AML-193 (cell line): ENCODE measurements around the gene PROZ.
"Not testable (repeated sequence)": the region's sequence is repeated elsewhere in the genome, so short reads cannot be mapped to it uniquely, and the experiment has no call there.

Experiments used
- DNase-seq, 2 experiments: peaks; one replicate each; lab custom pipeline; 2025; lab: John Stamatoyannopoulos, UW

The PROZ gene

DNA sequence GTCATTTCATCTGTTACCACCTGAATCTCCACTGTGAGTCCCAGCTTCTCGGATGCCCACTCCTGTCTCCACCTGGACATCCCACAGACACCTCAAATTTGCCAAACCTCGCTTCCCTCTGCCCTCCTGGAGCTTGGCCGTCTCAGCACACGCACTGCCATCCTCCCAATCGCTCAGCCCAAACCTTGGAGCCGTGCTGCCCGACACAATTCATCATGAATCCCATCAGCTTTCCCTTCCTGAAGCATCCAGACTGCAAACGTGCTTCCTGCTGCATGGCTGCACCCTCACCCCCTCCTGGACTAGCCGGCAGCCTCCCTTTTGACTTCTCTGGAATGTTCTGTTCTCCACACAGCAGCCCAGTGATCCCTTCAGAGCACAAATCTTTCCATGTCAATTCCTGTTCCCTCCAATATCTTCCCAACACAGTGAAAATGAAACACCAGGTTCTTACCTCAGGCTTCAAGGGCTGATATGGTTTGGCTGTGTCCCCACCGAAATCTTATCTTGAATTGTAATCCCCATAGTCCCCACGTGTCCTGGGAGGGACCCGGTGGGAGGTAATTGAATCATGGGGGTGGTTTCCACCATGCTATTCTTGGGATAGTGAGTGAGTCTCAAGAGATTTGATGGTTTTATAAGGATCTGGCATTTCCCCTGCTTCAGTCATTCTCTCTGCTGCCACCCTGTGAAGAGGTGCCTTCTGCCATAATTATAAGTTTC is 1.1 kb upstream of the PROZ start:
- no peak for DNase-seq

GRCh38 chr13:113158946-113159345 is 498 bp downstream of the PROZ start:
- no peak for DNase-seq

GRCh38 chr13:113159701-113160100 is 1.3 kb downstream of the PROZ start:
- DNase-seq = no peak

DNA sequence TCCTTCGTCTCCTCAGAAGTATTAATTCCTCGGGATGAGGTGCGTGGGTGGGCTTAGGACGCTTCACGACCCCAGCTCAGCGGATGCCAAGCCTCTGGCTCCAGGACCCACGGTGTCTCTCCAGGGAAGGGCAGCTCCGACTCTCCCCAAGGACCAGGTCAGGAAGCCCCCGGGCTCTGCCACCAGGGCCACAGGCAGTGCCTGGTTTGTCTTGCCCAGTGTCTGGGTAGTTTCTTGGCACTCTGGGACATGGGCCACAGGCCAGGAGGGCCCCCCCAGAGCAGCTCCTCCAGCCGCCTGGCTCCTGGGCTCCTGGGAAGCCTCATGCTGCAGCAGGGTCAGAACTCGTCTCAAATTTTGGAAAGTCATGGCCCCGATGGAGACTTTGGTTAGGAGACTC is 2.5 kb downstream of the PROZ start:
- DNase-seq = no peak

DNA sequence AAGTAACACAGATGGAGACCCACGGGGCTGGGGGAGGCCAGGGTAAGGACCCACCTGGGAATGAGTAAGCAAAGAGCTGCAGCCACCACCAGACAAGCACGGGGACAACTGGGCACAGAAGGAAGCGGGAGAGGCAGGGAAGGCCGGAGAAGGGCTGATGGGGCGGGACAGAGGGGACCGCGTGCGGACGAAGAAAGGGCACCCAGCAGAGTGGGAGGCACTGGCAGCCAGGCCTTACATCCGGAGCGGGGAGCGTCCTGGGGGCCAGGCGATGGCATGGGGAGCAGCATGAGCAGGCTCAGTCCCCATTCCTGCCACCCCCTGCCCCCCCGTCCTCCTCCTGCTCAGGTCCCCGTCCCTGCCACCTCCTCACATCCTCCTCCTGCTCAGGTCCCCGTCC is 3.0 kb downstream of the PROZ start:
- DNase-seq = no peak

GRCh38 chr13:113161975-113162374 is 3.5 kb downstream of the PROZ start:
- DNase-seq = not testable (repeated sequence)

- DNase-seq = no peak
Measured at GRCh38 chr13:113162783-113163685, 4.6 kb downstream of the PROZ start.

- DNase-seq = no peak
Measured at GRCh38 chr13:113164492-113164891, 6.0 kb downstream of the PROZ start.

GRCh38 chr13:113166266-113166665 is 7.8 kb downstream of the PROZ start:
- DNase-seq = no peak

DNA sequence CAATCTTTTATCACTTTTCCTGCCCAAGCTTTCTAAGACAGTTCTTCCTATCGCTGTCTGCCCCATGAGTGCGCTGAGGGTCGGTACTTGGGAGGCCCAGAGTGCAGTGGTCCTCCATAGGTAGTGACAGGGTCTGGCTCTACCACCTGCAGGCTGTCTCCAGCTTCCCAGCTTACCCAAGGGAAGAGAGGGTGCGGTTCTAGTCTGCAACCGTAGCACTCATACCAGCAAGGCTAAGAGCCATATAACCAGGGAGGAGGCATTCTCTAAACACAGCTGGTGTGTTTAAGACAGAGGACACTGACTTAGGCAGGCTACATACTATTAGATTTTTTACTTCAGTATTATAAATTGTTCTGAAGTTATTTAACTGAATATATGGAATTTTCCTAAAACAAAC is 8.2 kb downstream of the PROZ start:
- no peak for DNase-seq

DNA sequence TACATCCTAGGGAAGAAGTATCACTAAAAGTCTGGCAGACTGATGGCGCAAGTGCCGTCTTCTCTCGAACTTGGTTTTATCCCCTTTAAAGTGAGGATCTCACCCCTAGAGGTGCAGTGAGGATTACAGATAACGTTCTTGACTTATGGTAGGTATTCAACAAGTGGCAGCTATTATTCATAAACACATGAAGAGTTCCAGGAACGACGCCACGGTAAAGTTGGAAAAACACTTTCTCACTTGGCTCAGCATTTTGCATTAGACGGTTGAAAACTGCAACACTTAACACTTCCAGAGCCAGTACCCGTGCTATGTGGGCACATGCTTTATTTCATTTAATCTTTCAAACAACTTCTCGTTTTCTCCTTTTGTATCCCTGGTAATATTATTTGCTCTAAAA is 8.7 kb downstream of the PROZ start:
- DNase-seq = no peak

DNA sequence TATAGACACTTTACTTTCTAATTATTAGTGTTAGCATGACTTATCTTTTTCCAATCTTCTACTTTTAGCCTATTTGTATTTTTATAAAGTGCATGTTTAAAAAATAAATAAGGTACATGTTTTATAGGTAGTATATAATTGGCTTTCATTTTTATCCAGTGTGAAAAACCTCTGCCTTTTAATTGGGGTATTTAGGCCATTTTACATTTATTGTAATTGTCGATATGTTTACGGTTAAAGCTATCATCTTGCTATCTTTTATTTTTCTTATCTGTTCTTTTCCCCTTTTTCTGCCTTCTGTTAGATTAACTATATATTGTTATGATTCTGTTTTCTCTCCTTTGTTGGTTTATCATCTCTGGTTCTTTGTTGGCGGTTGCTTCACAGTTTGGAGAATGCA is 9.1 kb downstream of the PROZ start:
- DNase-seq = no peak

DNA sequence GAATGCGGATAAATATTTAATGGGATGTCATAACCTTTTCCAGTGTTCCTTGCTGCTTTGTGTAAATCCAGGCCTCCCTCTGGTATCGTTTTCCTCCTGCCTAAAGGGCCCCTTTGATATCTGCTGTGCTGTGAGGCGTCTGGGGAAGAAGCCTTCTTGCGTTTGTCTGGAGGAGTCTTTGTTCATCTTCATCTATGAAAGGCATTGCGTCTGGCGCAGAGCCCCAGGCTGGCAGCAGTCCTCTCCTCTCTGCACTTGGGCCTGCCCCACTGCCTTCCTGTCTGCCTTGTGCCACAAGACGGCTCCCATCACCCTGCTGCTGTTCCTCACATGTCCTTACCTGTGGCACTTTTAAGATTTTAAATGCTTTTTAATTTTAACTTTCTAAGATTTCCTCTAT is 9.8 kb downstream of the PROZ start:
- no peak for DNase-seq

GRCh38 chr13:113169277-113170272 is 11.1 kb downstream of the PROZ start:
- no peak for DNase-seq

DNA sequence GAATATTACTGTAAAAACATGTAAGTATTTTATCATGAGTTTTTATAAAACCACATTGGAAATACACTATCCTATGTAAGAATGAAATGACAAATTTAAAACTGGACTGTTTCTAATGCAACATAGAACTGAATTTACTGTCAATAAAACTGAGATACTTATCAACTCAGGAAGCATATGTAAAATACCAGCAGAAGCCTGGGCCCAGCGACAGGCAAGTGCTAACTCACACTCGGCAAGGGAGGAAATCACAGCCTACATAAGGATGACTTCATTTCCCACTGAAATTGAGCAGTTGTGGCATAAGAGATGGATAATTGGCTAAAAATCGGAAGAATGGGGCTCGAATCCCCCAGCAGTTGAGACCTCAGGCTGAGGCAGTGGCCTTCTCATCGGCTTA is 12.1 kb downstream of the PROZ start:
- DNase-seq = no peak

GRCh38 chr13:113171250-113172125 is 13.0 kb downstream of the PROZ start:
- no peak for DNase-seq

GRCh38 chr13:113172419-113172926 is 14.0 kb downstream of the PROZ start:
- DNase-seq = no peak

- no peak for DNase-seq
Measured at GRCh38 chr13:113176280-113176679, 17.8 kb downstream of the PROZ start.

DNA sequence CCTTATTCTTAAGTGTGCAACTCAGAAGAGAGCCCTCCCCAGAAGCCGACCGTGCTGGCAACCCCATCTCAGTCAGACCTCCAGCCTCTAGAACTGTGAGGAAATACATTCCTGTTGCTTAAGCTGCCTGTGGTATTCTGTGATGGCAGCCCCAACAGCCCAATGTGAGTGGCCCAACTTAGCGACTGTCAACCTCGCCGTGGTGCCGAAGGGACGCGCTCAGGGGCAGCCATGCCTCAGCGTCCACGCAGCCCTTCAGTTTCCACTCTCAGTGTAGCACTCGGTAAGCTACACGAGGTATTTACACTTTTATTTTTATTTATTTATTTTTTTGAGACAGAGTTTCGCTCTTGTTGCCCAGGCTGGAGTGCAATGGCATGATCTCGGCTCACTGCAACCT is 18.4 kb downstream of the PROZ start:
- DNase-seq = no peak

- no peak for DNase-seq
Measured at GRCh38 chr13:113178070-113178895, 19.8 kb downstream of the PROZ start.
